B cell (primary cell): ENCODE data around the gene CC2D2A. TPM values are rescaled to one million over a fixed set of nuclear protein-coding genes. Genes with fewer than 3 reads are reported as not detected.

Experiments
- ATAC-seq: fragments of 200-7000 bp; cut with Tn5 transposase; one replicate; pipeline ENCODE4 v1.10.0; 2021; ENCODE audit warnings: low read depth, mild to moderate bottlenecking, moderate number of reproducible peaks, moderate library complexity
- CTCF ChIA-PET: fragments of 350-600 bp; sonication (Branson Sonifier 250); formaldehyde crosslinking; loops from one replicate; lab custom pipeline; 2021; ENCODE audit warnings: antibody characterized with exemption, inconsistent platforms; lab: Charles Lee
- POLR2A ChIA-PET: fragments of 350-600 bp; sonication (Branson Sonifier 250); formaldehyde crosslinking; loops from one replicate; lab custom pipeline; 2021; ENCODE audit warnings: antibody characterized with exemption; lab: Charles Lee
- DNase-seq: peaks from one replicate; pipeline ENCODE4 v3.0.0; 2013
- H2AFZ ChIP-seq: 2 replicates; pipeline ENCODE4 v1.6.1; 2012; ENCODE audit warnings: mild to moderate bottlenecking, low read depth, low read length; ENCODE audit not compliant: insufficient read depth, poor library complexity, severe bottlenecking
- H3K27ac ChIP-seq, 2 donors: 1 replicate in 1 of 2; 2 replicates in 1 of 2; pipeline ENCODE4 v1.5.1; 2012 to 2013; ENCODE audit warnings: low read length in 2 of 2, mild to moderate bottlenecking in 2 of 2, moderate library complexity in 1 of 2
- H3K27me3 ChIP-seq, 4 experiments: fragments of 200-600 bp in 1 of 4; sonication (generic) in 1 of 4; replicated peaks in 1 of 4; 1 replicate in 2 of 4; 2 replicates in 2 of 4; pipeline versions ENCODE4 v1.6.1 to v1.7.0; 2013 to 2016; ENCODE audit warnings: low read length in 3 of 4, mild to moderate bottlenecking in 2 of 4, mixed read lengths in 1 of 4, moderate library complexity in 1 of 4; ENCODE audit not compliant: insufficient read depth in 4 of 4, control insufficient read depth in 3 of 4; ENCODE audit errors: control extremely low read depth in 1 of 4
- H3K36me3 ChIP-seq, 2 experiments: replicated peaks in 1 of 2; 1 replicate in 1 of 2; 2 replicates in 1 of 2; pipeline versions ENCODE4 v1.6.1 to v1.7.1; 2013; ENCODE audit warnings: low read length in 1 of 2; ENCODE audit not compliant: insufficient read depth in 2 of 2, control insufficient read depth in 1 of 2; ENCODE audit errors: control extremely low read depth in 1 of 2, extremely low read depth in 1 of 2
- H3K4me1 ChIP-seq, 2 donors: fragments of 200-600 bp in 1 of 2; sonication (generic) in 1 of 2; 1 replicate in 1 of 2; 2 replicates in 1 of 2; pipeline versions ENCODE4 v1.5.1 to v1.6.1; 2013 to 2017; ENCODE audit warnings: low read length in 2 of 2; ENCODE audit not compliant: control insufficient read depth in 2 of 2, insufficient read depth in 2 of 2
- H3K4me2 ChIP-seq: replicated peaks from 2 replicates; pipeline ENCODE3; 2012; ENCODE audit warnings: mild to moderate bottlenecking, low read depth, low read length; ENCODE audit not compliant: poor library complexity, severe bottlenecking
- H3K4me3 ChIP-seq, 5 experiments: fragments of 200-600 bp in 1 of 5; sonication (generic) in 1 of 5; 1 replicate in 3 of 5; 2 replicates in 2 of 5; pipeline versions ENCODE4 v1.5.1 to v1.7.0; 2011 to 2016; ENCODE audit warnings: low read length in 4 of 5, mild to moderate bottlenecking in 4 of 5, low read depth in 2 of 5, control low read depth in 1 of 5, moderate library complexity in 1 of 5; ENCODE audit not compliant: insufficient read depth in 1 of 5; ENCODE audit errors: control extremely low read depth in 1 of 5, extremely low read depth in 1 of 5
- H3K79me2 ChIP-seq: fragments of 200-600 bp; sonication (generic); one replicate; pipeline ENCODE4 v1.6.0; 2016; ENCODE audit warnings: low read length; ENCODE audit not compliant: control insufficient read depth, insufficient read depth
- H3K9ac ChIP-seq: fragments of 200-600 bp; sonication (generic); 2 replicates; pipeline ENCODE4 v1.6.1; 2017; ENCODE audit warnings: mild to moderate bottlenecking, low read length, moderate library complexity
- H3K9me3 ChIP-seq, 3 donors: one replicate each; pipeline versions ENCODE4 v1.6.1 to v1.7.1; 2013; ENCODE audit warnings: low read length in 2 of 3; ENCODE audit not compliant: control insufficient read depth in 2 of 3, insufficient read depth in 1 of 3; ENCODE audit errors: control extremely low read depth in 1 of 3
- H4K20me1 ChIP-seq: 2 replicates; pipeline ENCODE4 v1.6.0; 2012; ENCODE audit warnings: mild to moderate bottlenecking, low read length; ENCODE audit not compliant: insufficient read depth, control insufficient read depth, poor library complexity, severe bottlenecking
- H3K27ac Mint-ChIP-seq: one replicate; pipeline ENCODE4 v1.8.0; 2021; ENCODE audit warnings: mixed read lengths
- H3K27me3 Mint-ChIP-seq: one replicate; pipeline ENCODE4 v1.8.0; 2021; ENCODE audit warnings: mixed read lengths
- H3K4me1 Mint-ChIP-seq: one replicate; pipeline ENCODE4 v1.8.0; 2021; ENCODE audit warnings: mixed read lengths
- H3K4me3 Mint-ChIP-seq: one replicate; pipeline ENCODE4 v1.8.0; 2021; ENCODE audit warnings: mixed read lengths
- H3K9me3 Mint-ChIP-seq: one replicate; pipeline ENCODE4 v1.8.0; 2022; ENCODE audit warnings: mixed read lengths; ENCODE audit not compliant: insufficient read depth
- EZH2 ChIP-seq: IDR thresholded peaks from 2 replicates; pipeline ENCODE4 v1.6.1; 2012; ENCODE audit warnings: borderline replicate concordance, low read depth, mild to moderate bottlenecking, moderate library complexity, low read length; ENCODE audit not compliant: insufficient read depth, poor library complexity, severe bottlenecking
- WGBS: methylation state at CpG from one replicate; pipeline ENCODE4 v1.1.5; 2013; ENCODE audit warnings: missing lambda C conversion rate; ENCODE audit not compliant: insufficient coverage; 5-methylcytosine and 5-hydroxymethylcytosine counted together
- intact Hi-C: fragments of 100-400 bp; cut with micrococcal nuclease; formaldehyde crosslinking; loops from one replicate; pipeline ENCODE4 v1.10.0; 2022
- polyA plus RNA-seq: library from polyadenylated mRNA; depleted of rRNA; stranded (reverse); fragments of >200 nt; gene quantifications from 2 replicates; pipeline ENCODE4 v1.2.3, GENCODE V29; 2012
- total RNA-seq, 2 donors: library from RNA; stranded (reverse); fragments of 120-200 nt in 1 of 2; gene quantifications; 1 replicate in 1 of 2; 2 replicates in 1 of 2; pipeline versions ENCODE4 v1.2.3 to v1.2.4, GENCODE V29; 2013 to 2022
- TF ChIP-seq, protein P1 (sequence below): fragments of 200-600 bp; IDR thresholded peaks from one replicate; pipeline ENCODE4 v1.8.0; 2022; ENCODE audit warnings: antibody characterized with exemption, mild to moderate bottlenecking

CC2D2A gene
- total and polyA plus RNA-seq, 2 donors (not counting 1 experiment from before 2014, with no cell fraction given) = not detected

DNA sequence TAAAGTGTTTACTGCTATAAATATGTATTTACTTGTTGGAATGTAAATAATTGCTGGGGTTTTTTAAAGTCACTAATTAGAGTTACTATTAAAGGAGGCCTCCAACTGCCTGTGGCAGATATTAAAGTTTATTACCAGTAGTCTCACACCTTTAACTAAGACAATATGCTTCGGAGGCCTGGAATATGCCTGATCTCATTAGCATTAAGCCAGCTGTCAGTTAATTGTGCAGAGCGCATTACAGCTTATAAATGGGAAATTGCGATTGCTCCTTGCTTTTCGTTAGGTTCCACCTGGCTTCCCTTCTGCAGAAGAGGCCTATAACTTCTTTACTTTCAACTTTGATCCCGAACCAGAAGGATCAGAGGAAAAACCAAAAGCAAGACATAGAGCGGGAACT lies 41.3 kb downstream of the CC2D2A start:
- H3K4me2 ChIP-seq = no peak overlapping the region
- ChIA-PET POLR2A (no interaction called here), CTCF (no interaction called here)
- H4K20me1 ChIP-seq = no peaks in the 10 kb centered on the region
- DNase-seq = no peak
- H3K9me3 Mint-ChIP-seq = no peaks in the 10 kb centered on the region
- peaks cover 0 to 1% (median 0%) of the 10 kb centered on the region in 3 donors for H3K9me3 ChIP-seq
- H3K27ac Mint-ChIP-seq = no peak overlapping the region
- no peak overlapping the region for H2AFZ ChIP-seq
- H3K27ac ChIP-seq = no peak overlapping the region
- no peaks in the 10 kb centered on the region for H3K4me1 Mint-ChIP-seq
- TF ChIP-seq EZH2 = no peak
- TF ChIP-seq, protein P1, sequence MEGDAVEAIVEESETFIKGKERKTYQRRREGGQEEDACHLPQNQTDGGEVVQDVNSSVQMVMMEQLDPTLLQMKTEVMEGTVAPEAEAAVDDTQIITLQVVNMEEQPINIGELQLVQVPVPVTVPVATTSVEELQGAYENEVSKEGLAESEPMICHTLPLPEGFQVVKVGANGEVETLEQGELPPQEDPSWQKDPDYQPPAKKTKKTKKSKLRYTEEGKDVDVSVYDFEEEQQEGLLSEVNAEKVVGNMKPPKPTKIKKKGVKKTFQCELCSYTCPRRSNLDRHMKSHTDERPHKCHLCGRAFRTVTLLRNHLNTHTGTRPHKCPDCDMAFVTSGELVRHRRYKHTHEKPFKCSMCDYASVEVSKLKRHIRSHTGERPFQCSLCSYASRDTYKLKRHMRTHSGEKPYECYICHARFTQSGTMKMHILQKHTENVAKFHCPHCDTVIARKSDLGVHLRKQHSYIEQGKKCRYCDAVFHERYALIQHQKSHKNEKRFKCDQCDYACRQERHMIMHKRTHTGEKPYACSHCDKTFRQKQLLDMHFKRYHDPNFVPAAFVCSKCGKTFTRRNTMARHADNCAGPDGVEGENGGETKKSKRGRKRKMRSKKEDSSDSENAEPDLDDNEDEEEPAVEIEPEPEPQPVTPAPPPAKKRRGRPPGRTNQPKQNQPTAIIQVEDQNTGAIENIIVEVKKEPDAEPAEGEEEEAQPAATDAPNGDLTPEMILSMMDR = no peak
- H3K4me3 Mint-ChIP-seq = no peak overlapping the region
- H3K9ac ChIP-seq = no peak overlapping the region
- no peaks in the 10 kb centered on the region for H3K4me1 ChIP-seq
- 91% methylated on average over 5 of the region's 6 CpGs for WGBS
- no peaks in the 10 kb centered on the region for H3K79me2 ChIP-seq
- H3K27me3 ChIP-seq = no peaks in the 10 kb centered on the region
- H3K4me3 ChIP-seq = no peak overlapping the region
- intact Hi-C loops = no loop called here
- no peaks in the 10 kb centered on the region for H3K27me3 Mint-ChIP-seq
- no peaks in the 10 kb centered on the region for H3K36me3 ChIP-seq
- no peak for ATAC-seq

DNA sequence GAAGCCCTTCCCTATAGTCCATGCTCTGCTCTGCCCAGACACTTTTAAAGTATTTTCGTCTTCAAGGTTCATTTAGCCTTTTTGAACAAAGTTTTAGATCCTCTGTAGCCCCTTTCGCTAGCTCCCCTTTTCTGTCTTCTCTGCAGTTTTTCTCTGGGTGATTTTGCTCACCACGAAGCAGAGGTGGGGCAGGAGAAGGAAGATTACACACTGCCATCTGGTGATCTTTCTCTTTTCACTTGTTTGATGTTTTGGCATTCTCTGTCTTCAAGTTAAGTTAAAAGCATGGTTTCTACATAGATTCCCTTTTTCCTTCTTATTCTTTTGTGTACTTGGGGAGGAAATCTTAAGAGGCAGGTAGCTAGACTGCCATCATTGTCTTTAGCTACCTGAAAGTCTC lies 43.9 kb downstream of the CC2D2A start:
- H3K27me3 ChIP-seq = no peaks in the 10 kb centered on the region
- no peaks in the 10 kb centered on the region for H4K20me1 ChIP-seq
- H3K9ac ChIP-seq = no peak overlapping the region
- no peak for ATAC-seq
- ChIA-PET POLR2A (no interaction called here), CTCF (no interaction called here)
- intact Hi-C loops = no loop called here
- no peak overlapping the region for H3K4me3 Mint-ChIP-seq
- peaks cover 0 to 5% (median 1%) of the 10 kb centered on the region in 3 donors for H3K9me3 ChIP-seq
- no peaks in the 10 kb centered on the region for H3K4me1 Mint-ChIP-seq
- no peaks in the 10 kb centered on the region for H3K79me2 ChIP-seq
- H3K36me3 ChIP-seq = no peaks in the 10 kb centered on the region
- no peak overlapping the region for H3K27ac ChIP-seq
- H3K27ac Mint-ChIP-seq = no peak overlapping the region
- DNase-seq = no peak
- no peak overlapping the region for H2AFZ ChIP-seq
- no peak overlapping the region for H3K4me3 ChIP-seq
- no peak overlapping the region for H3K4me2 ChIP-seq
- TF ChIP-seq, protein P1 = no peak
- WGBS = 80% methylated on average over 1 of the region's 3 CpGs
- no peaks in the 10 kb centered on the region for H3K9me3 Mint-ChIP-seq
- no peaks in the 10 kb centered on the region for H3K27me3 Mint-ChIP-seq
- H3K4me1 ChIP-seq = no peaks in the 10 kb centered on the region
